Stimulated activated CD4-positive, alpha-beta T cell treated with anti-CD3 and anti-CD28 coated beads, Interleukin-12 subunit alpha, Interleukin-12 subunit beta, amount 100 ng/mL, for 4 hours (primary cell): ENCODE data around the gene COX7A2L.
"Not testable (repeated sequence)": the region's sequence is repeated elsewhere in the genome, so short reads cannot be mapped to it uniquely, and the experiment has no call there.

Source experiments
- DNase-seq: peaks from one replicate; pipeline ENCODE4 v3.0.0-alpha.2; 2020

Gene COX7A2L

DNA sequence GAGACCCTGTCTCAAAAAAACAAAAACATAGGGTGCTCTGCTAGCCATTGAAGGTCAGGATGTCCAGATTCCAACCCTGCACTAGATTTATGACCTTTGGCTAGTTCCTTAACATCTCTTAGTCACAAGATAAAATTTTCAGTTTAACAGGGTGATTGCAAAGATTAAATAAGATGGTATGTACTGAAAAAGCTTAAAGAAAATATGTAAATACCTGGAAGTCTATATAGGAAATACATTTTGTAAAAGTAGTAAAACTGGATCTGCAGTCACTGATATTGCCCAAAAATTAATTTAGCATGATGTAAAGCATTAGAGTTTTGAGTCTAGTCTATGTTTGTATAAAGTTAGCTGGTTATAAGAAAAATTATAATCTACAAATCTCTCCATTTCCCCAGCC is 5.4 kb upstream of the COX7A2L start:
- DNase-seq = no peak

DNA sequence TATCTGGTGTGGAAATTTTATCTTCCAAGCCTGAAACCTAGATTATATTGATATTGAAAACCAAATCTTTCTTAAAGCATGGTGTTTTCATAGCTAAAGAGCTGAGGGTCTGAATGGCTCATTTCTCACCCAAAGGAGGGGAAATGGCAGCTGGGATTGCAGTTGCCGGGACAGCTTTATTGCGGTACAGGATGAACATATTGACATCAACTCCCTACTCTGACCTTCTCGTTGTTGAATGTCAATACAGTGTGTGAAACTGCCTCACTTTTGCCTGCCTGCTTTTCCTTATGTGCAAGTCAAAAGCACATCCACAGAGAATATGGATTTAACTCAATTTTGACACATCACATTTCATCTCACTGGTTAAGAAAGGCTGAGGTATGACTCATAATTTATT is 3.6 kb upstream of the COX7A2L start:
- DNase-seq = no peak

DNA sequence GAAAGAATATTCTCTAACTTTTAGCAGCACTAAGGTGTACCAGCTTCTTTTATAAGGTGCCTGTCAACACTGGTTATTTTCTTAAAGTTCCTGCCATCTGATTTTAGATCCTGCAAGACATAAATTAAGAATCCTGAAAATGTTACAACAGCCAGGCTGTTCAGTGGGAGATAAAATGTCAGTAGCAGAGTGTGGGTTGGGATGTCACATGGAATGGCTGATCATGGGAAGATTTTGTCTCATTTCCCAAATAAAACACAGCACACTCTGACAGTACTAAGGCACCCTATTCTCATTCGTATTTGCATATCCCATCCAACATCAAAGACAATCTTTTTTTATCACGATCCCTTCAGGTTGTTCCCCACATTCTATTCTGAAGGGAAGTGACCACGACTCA is 2.4 kb upstream of the COX7A2L start:
- DNase-seq = no peak

DNA sequence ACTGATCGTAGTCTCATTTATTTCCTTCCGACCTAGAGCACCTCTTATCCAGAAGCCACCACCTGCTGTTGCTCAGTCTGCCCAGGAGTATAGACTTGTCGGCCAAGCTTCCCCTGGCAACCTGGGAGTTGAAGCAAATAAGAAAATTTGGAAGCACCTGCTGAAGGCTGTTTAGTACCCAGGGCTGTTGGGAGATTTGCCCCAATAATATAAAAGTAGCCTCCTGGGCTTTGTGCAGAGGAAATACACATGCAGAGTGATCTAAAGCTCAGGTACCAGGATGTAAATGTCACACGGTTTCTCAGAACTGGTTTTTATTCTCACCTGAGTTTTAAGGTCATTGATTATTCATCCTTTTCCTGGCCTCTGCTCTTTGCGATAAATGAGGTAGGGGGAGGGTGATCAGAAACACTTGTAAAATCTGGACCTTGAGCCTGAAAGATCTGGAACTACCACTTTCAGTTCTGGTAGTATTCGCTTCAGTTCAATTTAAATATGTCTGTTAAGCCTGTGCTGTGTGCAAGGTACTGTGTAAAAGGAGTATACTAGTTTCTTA is 789 bp upstream of the COX7A2L start:
- DNase-seq = no peak

DNA sequence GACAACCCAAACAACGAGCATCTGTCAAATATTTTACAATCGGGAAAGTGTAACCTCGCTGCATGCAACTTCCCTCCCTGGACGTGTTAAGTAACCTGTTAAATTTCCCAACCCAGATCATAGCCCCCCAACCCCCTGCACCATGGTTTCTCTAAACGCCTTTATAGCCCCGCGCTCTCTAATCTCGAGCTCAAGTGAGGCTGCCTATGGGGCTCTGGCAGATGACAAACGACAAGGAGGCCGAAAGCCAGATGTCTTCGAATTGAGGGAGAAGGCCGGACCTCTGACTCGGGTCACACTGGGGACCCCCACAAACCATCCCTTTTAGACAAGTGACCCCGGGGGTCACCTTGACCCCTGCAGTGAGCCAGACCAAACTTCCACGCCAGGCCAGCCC is 526 bp downstream of the COX7A2L start:
- DNase-seq = no peak

DNA sequence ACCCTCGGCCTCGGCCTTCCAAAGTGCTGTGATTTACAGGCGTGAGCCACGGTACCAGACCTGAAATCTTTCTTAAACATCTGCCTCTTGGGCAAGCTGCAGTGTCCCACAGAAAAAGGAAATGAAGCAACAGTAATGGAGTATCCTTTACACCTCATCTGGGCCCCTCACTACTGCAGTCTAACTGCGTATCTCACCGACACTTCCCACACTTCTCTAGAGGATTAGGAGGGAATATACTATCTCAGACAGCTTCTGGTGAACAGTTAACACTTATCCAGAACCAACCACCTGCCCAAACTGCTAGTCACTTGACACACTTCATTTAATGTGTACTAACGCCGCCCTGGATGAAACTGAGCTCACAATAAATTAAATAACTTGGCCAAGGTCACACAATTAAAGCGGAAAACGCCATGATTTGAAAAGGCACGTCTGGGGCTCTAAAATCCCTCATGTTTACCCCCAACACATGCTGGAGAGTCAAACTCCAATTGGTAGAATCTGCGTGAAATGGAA is 993 bp downstream of the COX7A2L start:
- DNase-seq = no peak

DNA sequence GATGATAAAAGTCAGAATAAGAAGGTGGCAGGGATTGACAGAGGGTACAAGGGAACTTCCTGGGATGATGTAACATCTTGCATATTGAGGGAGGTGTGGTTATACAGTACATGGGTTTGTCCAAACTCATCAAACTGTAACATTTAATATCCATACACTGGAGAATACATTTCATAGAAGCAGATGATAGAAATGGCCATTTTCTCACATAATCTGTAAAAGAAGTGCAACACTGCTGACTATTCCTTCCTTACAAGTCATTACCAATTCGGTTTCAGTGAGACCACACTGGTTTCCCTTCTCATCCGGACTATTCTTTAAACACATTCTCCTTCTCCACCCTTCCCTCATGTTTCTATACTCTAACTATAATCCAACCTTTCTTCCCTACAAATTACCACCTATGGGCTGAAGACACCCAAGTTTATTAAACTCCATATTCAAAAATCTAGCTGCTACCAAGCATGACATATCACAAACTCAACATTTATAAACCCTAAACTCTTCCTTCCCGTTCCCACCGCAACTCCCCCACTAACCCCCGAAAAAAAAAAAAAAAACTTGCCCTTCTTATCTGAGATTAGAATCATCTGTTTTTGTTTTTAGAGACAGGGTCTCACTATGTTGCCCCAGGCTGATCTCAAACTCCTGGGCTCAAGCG is 1.6 kb downstream of the COX7A2L start:
- no peak for DNase-seq

DNA sequence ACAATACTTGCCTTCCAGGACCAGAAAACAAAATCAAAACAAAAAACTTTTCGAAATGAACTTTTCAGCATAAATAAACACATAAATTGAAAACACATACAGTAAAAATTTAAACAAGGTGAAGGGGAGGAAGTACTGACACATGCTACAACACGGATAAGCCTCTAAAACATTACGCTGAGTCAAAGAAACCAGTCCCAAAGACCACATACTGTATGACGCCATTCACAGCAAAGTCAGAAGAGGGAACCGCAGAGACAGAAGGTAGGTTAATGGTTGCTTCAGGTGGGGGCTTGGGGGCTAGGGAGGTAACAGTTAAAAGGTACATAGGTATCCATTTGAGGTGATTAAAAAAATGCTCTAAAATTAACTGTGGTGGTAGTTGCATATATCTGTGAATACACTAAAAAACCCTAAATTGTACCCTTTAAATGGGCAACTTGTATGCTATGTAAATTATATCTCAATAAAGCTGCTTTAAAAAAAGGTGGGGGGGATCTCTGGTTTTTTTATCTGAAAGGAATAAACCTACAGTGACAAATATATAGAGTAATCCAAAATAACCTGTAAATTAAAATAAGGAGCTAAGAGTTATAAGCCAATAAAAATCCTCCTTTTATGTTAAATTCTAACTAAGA is 7.1 kb downstream of the COX7A2L start:
- no peak for DNase-seq

DNA sequence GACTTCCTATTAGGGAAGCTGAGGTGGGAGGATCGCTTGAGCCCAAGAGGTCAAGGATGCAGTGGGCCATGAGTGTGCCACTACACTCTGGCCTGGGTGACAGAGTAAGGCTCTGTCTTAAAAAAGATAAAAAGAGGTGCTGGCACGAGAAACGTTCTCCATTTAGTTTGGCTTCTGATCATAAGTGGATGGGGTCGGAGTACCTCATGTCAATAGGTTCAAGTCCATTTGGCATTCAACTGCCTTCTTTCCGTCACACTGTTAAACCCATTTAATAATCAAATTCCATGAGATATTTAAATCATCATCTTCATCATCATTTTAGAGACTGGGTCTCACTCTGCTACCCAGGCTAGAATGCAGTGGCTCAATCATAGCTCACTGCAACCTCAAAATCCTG is 9.2 kb downstream of the COX7A2L start:
- no peak for DNase-seq

DNA sequence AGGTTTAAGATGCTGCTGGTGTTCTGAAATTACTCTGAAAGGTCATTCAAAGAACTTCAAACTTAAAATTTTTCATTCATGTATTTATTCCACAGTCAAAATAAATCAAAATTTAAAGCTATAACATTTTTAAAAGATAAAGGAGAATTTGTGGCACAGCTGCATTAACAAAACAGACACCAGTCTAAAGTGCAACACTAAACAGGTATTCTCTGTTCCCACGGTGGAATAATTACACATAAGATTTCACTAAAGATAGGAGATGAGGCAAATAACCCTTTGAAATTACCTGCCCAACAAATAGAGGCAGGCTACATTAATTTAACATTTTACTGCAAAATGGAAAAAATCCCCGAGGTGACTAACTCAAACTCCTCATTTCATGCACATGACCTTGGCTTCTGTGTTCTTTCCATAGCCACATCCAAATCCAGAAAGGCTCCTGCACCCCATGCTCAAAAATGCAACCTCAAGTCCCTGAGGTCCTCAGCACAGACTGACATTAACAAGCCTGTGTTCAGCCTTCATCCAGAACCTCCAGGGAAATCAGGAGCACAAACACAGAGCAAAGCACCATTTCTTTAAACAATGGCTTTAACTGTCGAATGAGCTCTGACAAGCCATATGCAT is 10.5 kb downstream of the COX7A2L start:
- no peak for DNase-seq

DNA sequence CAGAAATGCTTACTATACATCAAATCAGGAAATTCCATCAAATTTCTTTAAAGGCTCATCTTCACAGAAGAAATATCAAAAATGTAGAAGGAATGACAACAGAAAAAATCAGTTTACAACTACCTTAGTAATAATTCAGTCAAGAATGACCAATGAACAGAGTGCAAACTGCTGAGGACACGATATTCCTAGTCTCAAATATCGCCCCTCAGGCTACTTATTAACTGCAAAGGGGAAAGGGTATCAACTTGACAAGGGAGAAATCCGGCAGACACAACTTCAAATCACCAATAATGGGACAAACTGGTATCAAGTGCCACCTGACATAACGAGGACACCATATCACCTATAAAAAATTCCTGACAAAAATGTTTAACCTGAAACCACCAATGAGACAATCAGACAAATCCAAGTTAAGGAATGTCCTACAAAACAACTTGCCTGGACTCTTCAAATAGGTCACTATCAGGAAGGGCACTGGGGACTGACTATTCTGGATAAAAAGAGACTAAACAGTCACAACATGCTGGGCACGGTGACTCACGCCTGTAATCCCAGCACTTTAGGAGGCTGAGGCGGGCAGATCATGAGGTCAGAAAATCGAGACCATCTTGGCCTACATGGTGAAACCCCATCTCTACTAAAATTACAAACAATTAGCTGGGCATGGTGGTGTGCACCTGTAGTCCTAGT is 12.8 kb downstream of the COX7A2L start:
- no peak for DNase-seq

DNA sequence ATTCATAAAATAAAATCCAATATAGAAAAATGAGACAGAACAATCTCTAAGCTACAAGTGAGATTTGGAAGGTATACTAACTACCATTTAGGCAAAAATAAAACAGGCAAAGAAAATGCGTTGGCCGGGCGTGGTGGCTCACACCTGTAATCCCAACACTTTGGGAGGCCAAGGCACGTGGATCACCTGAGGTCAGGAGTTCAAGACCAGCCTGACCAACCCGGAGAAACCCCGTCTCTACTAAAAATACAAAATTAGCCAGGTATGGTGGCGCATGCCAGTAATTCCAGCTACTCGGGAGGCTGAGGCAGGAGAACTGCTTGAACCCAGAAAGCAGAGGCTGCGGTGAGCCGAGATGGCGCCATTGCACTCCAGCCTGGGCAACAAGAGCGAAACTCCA is 13.5 kb downstream of the COX7A2L start:
- not testable (repeated sequence) for DNase-seq

DNA sequence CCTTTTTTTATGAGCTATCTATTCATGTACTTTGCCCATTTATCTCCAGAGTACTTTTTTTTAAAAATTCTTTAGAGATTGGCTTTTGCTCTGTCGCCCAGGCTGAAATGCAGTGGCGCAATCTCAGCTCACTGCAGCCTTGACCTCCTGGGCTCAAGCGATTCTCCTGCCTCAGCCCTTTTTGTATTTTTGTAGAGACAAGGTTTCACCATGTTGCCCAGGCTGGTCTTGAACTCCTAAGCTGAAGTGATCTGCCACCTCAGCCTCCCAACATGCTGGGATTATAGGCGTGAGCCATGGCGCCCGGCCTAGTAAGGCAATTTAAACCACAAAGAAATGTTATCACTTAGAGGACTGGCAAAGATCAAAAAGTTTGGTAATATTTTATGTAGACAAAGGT is 14.2 kb downstream of the COX7A2L start:
- DNase-seq = not testable (repeated sequence)

DNA sequence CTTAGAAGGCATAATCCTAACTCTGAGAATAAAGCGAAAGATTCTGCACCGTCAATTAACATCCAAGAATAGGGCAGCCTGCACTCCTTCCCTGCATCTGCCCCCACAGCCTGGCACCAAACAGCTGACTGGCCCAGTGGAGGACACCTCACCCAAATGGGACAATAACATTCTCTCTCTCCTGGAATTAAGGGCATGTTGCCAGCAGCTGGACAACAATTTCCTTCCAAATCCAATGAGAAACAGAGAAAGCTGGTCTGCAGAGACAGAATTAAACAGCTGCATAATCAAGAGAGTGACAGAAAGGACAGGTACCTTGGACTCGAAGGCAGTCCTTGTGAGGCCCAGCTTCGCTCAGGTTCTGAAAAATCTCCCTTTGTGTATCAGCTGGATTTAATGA is 15.0 kb downstream of the COX7A2L start:
- DNase-seq = no peak

DNA sequence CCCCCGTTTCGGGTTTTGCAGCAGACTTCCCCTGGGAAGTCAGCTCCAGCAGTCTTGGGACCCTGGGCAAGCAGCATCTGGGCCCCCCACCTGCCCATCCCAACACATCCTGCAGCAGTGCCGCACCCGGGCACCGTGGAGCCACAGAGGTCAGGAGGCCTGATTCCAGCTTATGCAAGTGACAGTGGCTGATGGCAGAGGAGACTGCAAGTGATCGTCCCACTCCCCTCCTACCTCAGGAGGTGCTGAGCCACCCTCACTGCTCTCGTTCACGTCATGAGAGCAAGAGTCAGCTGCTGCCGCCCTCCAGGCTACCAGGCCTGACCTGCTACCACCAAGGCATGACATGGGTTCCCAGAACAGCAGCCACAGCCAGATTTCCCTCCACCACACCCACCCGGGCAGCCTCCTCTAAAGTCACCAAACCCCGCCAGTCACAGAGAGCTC is 18.2 kb downstream of the COX7A2L start:
- DNase-seq = no peak

DNA sequence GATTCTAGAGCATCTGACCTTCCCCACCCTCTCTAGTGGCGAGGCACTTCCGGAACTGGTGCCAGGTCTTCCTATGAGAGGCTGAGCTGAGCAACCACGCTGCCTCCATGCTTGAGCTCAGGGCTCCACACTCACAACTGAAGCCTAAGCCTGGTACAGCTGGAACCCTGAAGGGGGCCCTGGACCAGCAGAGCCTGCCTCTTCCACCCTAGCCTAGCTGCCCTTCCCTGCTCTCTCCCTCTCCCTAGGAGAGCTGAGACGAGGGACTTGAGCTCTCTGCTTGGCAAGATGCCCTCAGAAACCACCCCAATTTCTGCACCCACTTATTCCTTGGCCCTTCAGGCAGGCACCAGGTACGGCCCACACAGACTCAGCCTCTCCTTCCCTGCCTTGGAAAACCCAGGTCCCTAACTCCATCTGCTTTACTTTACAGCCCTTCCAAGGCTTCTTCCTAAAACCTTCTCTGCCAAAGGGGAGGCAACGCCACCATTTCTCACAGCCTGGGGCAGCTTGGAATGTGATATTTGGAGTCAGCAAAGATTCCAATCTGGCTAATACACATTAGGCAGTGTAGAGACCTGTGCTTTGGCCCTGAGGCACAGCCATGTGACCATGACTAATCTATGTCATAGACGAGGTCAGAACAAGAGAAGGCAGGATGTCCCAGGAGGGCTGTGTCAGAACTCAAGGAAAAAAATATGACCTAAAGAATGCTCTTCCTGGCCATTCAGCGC is 18.8 kb downstream of the COX7A2L start:
- no peak for DNase-seq

DNA sequence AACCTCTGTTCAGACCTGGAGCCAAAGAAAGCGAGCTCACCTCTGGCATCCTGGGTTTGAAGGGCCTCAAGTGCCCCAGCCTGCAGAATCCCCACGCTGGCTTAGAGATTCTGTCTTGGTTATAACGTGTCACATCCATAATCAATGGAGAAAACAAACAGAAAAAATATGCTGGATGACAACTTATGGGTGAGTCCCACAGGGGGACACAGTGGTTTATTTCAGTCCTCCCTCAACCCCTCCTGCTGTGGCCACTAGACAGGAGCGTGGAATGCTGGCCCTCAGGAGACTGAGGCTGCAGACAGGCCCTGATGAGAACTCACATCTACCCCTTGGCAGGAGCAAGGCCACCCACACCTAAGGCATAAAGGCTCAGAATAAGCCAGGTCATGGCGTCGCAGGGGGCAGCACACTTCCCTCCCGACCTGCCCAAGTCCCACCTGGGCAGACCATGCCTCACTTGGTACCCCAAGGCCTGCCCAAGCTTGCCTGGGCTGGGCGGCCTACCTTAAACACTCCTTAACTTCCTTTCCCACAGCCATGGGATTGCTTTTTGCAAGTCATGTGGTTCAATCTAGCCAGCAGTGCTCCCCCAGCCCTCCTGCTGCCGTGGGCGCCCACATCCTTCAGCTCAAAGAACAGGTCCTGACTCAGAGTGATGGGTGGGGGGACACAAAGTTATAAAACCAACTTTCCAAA is 19.9 kb downstream of the COX7A2L start:
- DNase-seq = no peak

DNA sequence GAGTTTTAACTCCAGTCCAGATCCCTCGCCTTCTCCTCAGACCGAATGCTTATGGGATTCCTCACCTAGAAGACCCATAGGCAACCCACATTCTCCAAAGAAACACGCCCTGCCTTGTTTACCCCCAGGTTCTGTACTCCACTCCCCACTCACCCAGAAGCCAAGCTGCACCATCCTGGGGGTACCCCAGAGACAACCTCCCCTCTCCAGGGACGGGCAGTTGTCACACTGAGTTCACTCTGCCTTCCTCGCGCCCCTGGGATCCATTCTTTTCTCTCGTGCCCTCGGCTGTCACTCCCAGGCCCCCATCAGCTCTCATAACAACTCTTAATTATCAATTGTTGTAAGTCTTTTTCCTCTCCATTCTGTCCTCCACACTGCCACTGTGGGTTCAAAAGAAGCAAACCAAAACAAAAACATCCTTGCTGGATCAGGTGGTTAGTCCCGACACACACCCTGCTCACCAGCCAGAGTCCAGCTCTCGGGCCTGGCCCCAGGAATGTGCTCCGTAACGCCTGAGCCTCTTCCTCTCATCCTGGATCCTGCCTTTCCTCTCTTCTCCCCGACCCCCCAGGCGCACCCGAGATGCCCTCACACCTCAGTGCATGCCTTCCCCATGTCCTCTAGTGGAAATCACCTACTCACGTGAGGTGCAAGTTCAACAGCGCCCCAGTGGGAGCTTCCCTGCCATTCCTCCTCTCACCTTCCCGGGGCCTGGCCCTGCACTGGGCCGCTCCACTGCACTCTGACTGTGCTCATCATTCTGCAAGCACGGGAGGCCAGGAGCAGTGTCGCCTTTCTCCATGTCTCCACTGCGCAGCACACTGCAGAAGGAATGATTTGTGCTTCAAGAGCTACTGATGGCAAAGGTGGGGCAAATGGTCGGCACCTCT is 20.7 kb downstream of the COX7A2L start:
- no peak for DNase-seq

DNA sequence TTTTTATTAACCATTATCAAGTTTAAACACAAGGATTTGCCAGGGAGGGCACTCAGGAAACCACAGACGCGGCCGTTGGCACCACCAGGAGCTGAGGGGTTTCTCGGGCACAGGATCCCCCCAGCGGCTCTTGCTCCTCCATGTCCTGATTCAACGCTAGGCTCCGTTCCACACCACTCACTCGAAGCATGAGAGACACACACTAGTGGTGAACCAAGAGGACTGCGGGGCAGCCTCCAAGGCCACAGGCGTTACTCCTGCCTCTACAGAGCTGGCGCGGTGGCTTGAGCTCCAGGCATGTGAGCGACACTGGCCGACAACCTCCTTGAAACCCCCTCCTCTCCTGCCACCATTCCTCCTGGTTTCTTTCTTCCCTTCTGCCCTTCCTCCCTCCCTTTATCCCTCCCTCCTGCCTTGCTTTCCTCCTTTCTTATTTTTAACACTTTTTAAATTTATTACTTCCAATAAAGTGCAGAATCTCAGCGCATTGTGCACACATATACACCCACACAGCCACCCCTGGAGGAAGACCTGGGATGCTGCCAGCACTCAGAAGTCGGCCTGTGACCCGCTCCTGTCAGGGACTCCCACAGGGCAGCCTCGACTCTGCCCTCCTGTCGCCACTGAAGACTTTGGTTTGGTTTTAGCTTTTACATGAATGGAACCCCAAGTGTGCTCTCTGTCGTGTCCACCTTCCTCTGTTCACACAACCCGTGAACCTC is 21.7 kb downstream of the COX7A2L start:
- no peak for DNase-seq

DNA sequence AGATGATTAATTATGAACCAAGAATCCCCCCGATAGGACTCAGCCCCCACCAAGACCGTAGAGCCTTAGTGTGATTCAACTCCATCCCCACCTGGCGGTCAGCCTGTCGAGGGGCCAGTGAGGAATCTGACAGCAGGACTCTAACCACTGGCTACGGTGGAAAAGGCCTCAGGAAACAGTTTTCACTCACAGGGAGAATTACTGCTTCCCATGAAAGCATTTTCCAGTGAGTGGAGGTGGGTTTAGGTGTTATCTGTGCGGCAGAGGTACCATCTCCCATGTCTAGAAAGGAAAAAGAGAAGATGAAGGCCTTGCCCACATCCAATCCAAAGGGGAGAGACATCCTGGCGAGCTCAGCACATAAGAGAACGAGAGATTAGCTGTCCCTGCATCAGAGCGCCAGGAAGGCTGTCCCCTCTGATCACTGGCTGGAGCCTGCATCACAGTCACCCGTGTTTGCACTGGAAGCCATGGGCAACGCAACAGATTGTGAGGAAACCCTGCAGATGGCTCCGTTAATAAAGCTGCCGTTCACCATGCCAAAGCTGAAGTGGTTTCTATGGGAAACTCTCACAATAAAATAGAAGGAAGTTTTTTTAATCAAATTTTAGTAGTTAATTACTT is 22.3 kb downstream of the COX7A2L start:
- no peak for DNase-seq
